ENCODE results near the gene AMDHD2.

- TF ChIP-seq CTCF (IDR thresholded peaks at IDR 0.05; ENCODE audit: low read length) (no peak), EZH2phosphoT487 (IDR thresholded peaks at IDR 0.05; ENCODE audit: low read length) (no peak)
These were observed 2.1 kb upstream of the AMDHD2 start for GRCh38 chr16:2517954-2518605.

All from MM.1S (cell line).